ENCODE measurements around the gene CHRNB2. TPM values are rescaled to one million over a fixed set of nuclear protein-coding genes. Genes with fewer than 3 reads are reported as not detected.

CHRNB2 gene
- total and polyA plus RNA-seq, 2 of the 8 experiments (the other 6 are each of a cell fraction or from before 2014, with no cell fraction given) = 3.1 to 4.1 TPM

DNA sequence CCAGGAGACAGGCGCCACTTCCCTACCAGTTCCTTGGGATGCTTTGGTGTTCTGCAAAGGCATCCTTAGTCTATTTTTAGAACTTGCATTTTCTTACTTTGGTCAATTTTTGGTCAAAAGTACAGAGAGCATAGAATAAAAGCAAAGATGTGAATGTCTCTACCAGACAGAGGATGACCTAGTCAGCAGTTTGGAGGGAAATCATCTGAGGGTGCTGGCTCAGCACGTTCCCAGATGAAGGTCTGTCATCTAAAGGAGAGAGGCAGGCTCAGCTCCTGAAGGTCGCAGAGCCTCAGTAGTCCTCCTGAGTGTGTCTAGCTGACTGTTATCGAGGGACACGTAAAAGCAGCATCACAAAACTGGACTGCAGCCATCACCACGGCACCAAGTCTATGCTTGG, 15.3 kb downstream of the CHRNB2 start:
- no peak overlapping the region for H2BK20ac ChIP-seq (ENCODE audit: low read length)
- no peak overlapping the region for H4K8ac ChIP-seq (ENCODE audit: extremely low read depth, insufficient read depth, low read length)
- POLR2A ChIA-PET (ENCODE audit: partially characterized antibody) = no interaction called here
- CTCF ChIA-PET (ENCODE audit: partially characterized antibody) = interaction anchor here (0.7 to 1.6 kb wide), 2 partner anchors 10 to 23 kb away, joined by 3 to 5 read pairs; no protein-coding TSS in a partner anchor
- no peak overlapping the region for H4K91ac ChIP-seq (replicated peaks; ENCODE audit: insufficient read length, low read length)
- H2AFZ ChIP-seq (ENCODE audit: low read length) = no peak overlapping the region
- H2AK5ac ChIP-seq (ENCODE audit: low read depth, low read length) = no peak overlapping the region
- H3K9me3 ChIP-seq (ENCODE audit: insufficient read depth in 2 of 2, low read depth in 1 of 2, low read length in 1 of 2) = no peaks in the 10 kb centered on the region
- H3K4ac ChIP-seq (replicated peaks; ENCODE audit: insufficient read length, low read depth, low read length) = no peak overlapping the region
- no peak overlapping the region for H4K5ac ChIP-seq (ENCODE audit: insufficient read length, low read depth, low read length)
- FAIRE-seq = no peak
- peaks cover 2% of the 10 kb centered on the region; the same call in 1 of the 2 replicates for H3K79me1 ChIP-seq (ENCODE audit: low read depth, low read length)
- H3K9ac ChIP-seq (replicated peaks in 1 of 4; ENCODE audit: extremely low read depth in 1 of 4, low read depth in 3 of 4, low read length in 3 of 4) = no peak overlapping the region
- H3K18ac ChIP-seq (ENCODE audit: extremely low read depth, low read length) = no peak overlapping the region
- H3K4me2 ChIP-seq (ENCODE audit: insufficient read depth in 1 of 2, low read depth in 2 of 2, low read length in 2 of 2) = no peak overlapping the region
- no peak overlapping the region for H2BK120ac ChIP-seq (replicated peaks; ENCODE audit: low read depth, low read length)
- H3K23me2 ChIP-seq (ENCODE audit: low read depth, low read length) = no peaks in the 10 kb centered on the region
- no peak overlapping the region for H2BK5ac ChIP-seq (ENCODE audit: low read depth, low read length)
- H3K56ac ChIP-seq (replicated peaks; ENCODE audit: insufficient read length, low read depth, low read length) = no peak overlapping the region
- H3K23ac ChIP-seq (ENCODE audit: insufficient read length) = no peak overlapping the region
- no peak overlapping the region for H3K14ac ChIP-seq (ENCODE audit: insufficient read length)
- no peak overlapping the region for H3K27ac ChIP-seq (ENCODE audit: low read depth, low read length)
- peaks cover 9 to 21% of the 10 kb centered on the region in 2 experiments for H4K20me1 ChIP-seq (replicated peaks in 1 of 2; ENCODE audit: control insufficient read depth in 1 of 2, insufficient read depth in 2 of 2, low read length in 2 of 2)
- no peaks in the 10 kb centered on the region for H3K27me3 ChIP-seq (replicated peaks in 1 of 4; ENCODE audit: control insufficient read depth in 3 of 4, extremely low read depth in 1 of 4, insufficient read depth in 3 of 4, low read length in 3 of 4)
- WGBS, 2 experiments (ENCODE audit: extremely low coverage in 1 of 2, insufficient coverage in 1 of 2, insufficient read length in 1 of 2, insufficient replicate concordance in 2 of 2, low coverage in 1 of 2, low lambda C conversion rate in 2 of 2, missing lambda C conversion rate in 1 of 2) = 90% methylated on average over 6 of the region's 6 CpGs; no CpG with 5 or more reads in 1 of the 2 experiments
- H3K4me1 ChIP-seq (replicated peaks in 1 of 4; ENCODE audit: control insufficient read depth in 3 of 4, insufficient read depth in 4 of 4, low read length in 3 of 4) = no peaks in the 10 kb centered on the region
- H3K36me3 ChIP-seq (ENCODE audit: control insufficient read depth in 2 of 4, insufficient read depth in 4 of 4, low read length in 3 of 4) = peaks cover 71 to 93% (median 82%) of the 10 kb centered on the region in 4 experiments
- H2BK12ac ChIP-seq (ENCODE audit: low read depth, low read length) = no peak overlapping the region
- no peak for DNase-seq (ENCODE audit: low read depth in 1 of 2, low spot score in 2 of 2)
- no peak overlapping the region for H2BK15ac ChIP-seq (ENCODE audit: low read length)
- H3K4me3 ChIP-seq (ENCODE audit: extremely low read depth in 1 of 4, insufficient read depth in 2 of 4, low read depth in 3 of 4, low read length in 4 of 4) = no peak overlapping the region
- TF ChIP-seq POLR2A (IDR thresholded peaks at IDR 0.05; ENCODE audit: control extremely low read depth in 1 of 2, low read depth in 2 of 2, low read length in 2 of 2) = no peak; a peak in 1 of 3 replicates
- TF ChIP-seq SP2 (IDR thresholded peaks at IDR 0.05; ENCODE audit: low read length) = no peak
- TF ChIP-seq, protein P1, sequence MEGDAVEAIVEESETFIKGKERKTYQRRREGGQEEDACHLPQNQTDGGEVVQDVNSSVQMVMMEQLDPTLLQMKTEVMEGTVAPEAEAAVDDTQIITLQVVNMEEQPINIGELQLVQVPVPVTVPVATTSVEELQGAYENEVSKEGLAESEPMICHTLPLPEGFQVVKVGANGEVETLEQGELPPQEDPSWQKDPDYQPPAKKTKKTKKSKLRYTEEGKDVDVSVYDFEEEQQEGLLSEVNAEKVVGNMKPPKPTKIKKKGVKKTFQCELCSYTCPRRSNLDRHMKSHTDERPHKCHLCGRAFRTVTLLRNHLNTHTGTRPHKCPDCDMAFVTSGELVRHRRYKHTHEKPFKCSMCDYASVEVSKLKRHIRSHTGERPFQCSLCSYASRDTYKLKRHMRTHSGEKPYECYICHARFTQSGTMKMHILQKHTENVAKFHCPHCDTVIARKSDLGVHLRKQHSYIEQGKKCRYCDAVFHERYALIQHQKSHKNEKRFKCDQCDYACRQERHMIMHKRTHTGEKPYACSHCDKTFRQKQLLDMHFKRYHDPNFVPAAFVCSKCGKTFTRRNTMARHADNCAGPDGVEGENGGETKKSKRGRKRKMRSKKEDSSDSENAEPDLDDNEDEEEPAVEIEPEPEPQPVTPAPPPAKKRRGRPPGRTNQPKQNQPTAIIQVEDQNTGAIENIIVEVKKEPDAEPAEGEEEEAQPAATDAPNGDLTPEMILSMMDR (IDR thresholded peaks at IDR 0.05; ENCODE audit: control extremely low read depth in 1 of 3, insufficient read depth in 1 of 3, low read depth in 1 of 3, low read length in 3 of 3) = no peak
- no peak for TF ChIP-seq JUND (IDR thresholded peaks at IDR 0.05; ENCODE audit: low read length)
- TF ChIP-seq POU5F1 (IDR thresholded peaks at IDR 0.05; ENCODE audit: low read depth, low read length) = no peak
- no peak for TF ChIP-seq SP1 (IDR thresholded peaks at IDR 0.05; ENCODE audit: low read depth, low read length)
- no peak for TF ChIP-seq KDM4A (IDR thresholded peaks at IDR 0.05; ENCODE audit: low read depth, low read length, severe bottlenecking)
- no peak for TF ChIP-seq SIX5 (IDR thresholded peaks at IDR 0.05; ENCODE audit: low read depth, low read length)
- TF ChIP-seq, protein P2, sequence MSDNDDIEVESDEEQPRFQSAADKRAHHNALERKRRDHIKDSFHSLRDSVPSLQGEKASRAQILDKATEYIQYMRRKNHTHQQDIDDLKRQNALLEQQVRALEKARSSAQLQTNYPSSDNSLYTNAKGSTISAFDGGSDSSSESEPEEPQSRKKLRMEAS (IDR thresholded peaks at IDR 0.05) = no peak
- TF ChIP-seq TAF1 (IDR thresholded peaks at IDR 0.05; ENCODE audit: low read depth, low read length) = no peak
- H3K79me2 ChIP-seq (ENCODE audit: control insufficient read depth in 1 of 2, insufficient read depth in 2 of 2, low read length in 2 of 2) = no peaks in the 10 kb centered on the region

Data from H1 (cell line).